BJ (cell line): ENCODE measurements around the gene SULT1E1. TPM values are rescaled to one million over a fixed set of nuclear protein-coding genes. Genes with fewer than 3 reads are reported as not detected.

Experiments used
- CTCF ChIA-PET: fragments of 350-600 bp; formaldehyde crosslinking; extraction: SDS; loops from one replicate; lab custom pipeline; 2021; ENCODE audit warnings: antibody characterized with exemption, inconsistent platforms; lab: Yijun Ruan, JAX
- POLR2A ChIA-PET: fragments of 300-600 bp; sonication (Branson Sonifier 250); formaldehyde crosslinking; extraction: SDS; loops from one replicate; lab custom pipeline; 2021; ENCODE audit warnings: antibody characterized with exemption; lab: Charles Lee
- DNase-seq: peaks from one replicate; pipeline ENCODE4 v3.0.0-alpha.2; 2011; ENCODE audit warnings: low read depth
- H3K27me3 ChIP-seq: 2 replicates; pipeline ENCODE4 v1.6.0; 2011; ENCODE audit warnings: low read length; ENCODE audit not compliant: control insufficient read depth, insufficient read depth
- H3K36me3 ChIP-seq: 2 replicates; pipeline ENCODE4 v1.5.1; 2011; ENCODE audit warnings: low read length; ENCODE audit not compliant: control insufficient read depth, insufficient read depth
- H3K4me3 ChIP-seq: 2 replicates; pipeline ENCODE4 v1.5.1; 2011; ENCODE audit warnings: low read depth, mild to moderate bottlenecking, control low read depth, low read length
- CTCF ChIP-seq: IDR thresholded peaks from 2 replicates; pipeline ENCODE4 v1.5.1; 2011; ENCODE audit warnings: low read depth, mild to moderate bottlenecking, control low read depth, inconsistent platforms, low read length, moderate library complexity; ENCODE audit not compliant: insufficient read depth
- polyA plus RNA-seq: library from polyadenylated mRNA; depleted of rRNA; stranded (reverse); fragments of >200 nt; gene quantifications from 2 replicates; pipeline ENCODE4 v1.2.3, GENCODE V29; 2011

SULT1E1 gene
- polyA plus RNA-seq, 1 experiment: not detected

GRCh38 chr4:69877453-69877852 is 17.5 kb upstream of the SULT1E1 start:
- H3K4me3 ChIP-seq: no peak overlapping the region
- no peak for TF ChIP-seq CTCF
- H3K27me3 ChIP-seq: no peaks in the 10 kb centered on the region
- H3K36me3 ChIP-seq: no peaks in the 10 kb centered on the region
- DNase-seq: no peak
- CTCF ChIA-PET: interaction anchor here (0.7 kb wide), 1 partner anchor 9 kb away, joined by 3 read pairs; no protein-coding TSS in a partner anchor
- POLR2A ChIA-PET: no interaction called here

- DNase-seq: no peak
- H3K36me3 ChIP-seq: no peaks in the 10 kb centered on the region
These were observed 16.1 kb upstream of the SULT1E1 start for GRCh38 chr4:69876071-69876470.

GRCh38 chr4:69875576-69875975 is 15.6 kb upstream of the SULT1E1 start:
- Histone ChIP-seq H3K27me3 (no peaks in the 10 kb centered on the region), H3K36me3 (no peaks in the 10 kb centered on the region), H3K4me3 (no peak overlapping the region)
- no peak for DNase-seq
- TF ChIP-seq CTCF: no peak
- ChIA-PET POLR2A (no interaction called here), CTCF (no interaction called here)

More at GRCh38 chr4:69876071-69876470, 16.1 kb upstream of the SULT1E1 start:
- Histone ChIP-seq H3K4me3 (no peak overlapping the region), H3K27me3 (no peaks in the 10 kb centered on the region)
- no peak for TF ChIP-seq CTCF
- ChIA-PET CTCF (no interaction called here), POLR2A (no interaction called here)

- H3K4me3 ChIP-seq: no peak overlapping the region
- H3K36me3 ChIP-seq: no peaks in the 10 kb centered on the region
- ChIA-PET CTCF (no interaction called here), POLR2A (no interaction called here)
- no peaks in the 10 kb centered on the region for H3K27me3 ChIP-seq
- no peak for TF ChIP-seq CTCF
- no peak for DNase-seq
These were observed 14.6 kb upstream of the SULT1E1 start for GRCh38 chr4:69874507-69874906.

- Histone ChIP-seq H3K36me3 (no peaks in the 10 kb centered on the region), H3K27me3 (no peaks in the 10 kb centered on the region), H3K4me3 (no peak overlapping the region)
- DNase-seq: no peak
- no peak for TF ChIP-seq CTCF
- ChIA-PET CTCF (no interaction called here), POLR2A (no interaction called here)
These were observed 1.8 kb upstream of the SULT1E1 start for GRCh38 chr4:69861756-69862155.
